ENCODE results near the gene SH3YL1. TPM values are rescaled to one million over a fixed set of nuclear protein-coding genes. Genes with fewer than 3 reads are reported as not detected.

The SH3YL1 gene
- total RNA-seq, 1 donor from 2014 or later = 27.3 TPM

DNA sequence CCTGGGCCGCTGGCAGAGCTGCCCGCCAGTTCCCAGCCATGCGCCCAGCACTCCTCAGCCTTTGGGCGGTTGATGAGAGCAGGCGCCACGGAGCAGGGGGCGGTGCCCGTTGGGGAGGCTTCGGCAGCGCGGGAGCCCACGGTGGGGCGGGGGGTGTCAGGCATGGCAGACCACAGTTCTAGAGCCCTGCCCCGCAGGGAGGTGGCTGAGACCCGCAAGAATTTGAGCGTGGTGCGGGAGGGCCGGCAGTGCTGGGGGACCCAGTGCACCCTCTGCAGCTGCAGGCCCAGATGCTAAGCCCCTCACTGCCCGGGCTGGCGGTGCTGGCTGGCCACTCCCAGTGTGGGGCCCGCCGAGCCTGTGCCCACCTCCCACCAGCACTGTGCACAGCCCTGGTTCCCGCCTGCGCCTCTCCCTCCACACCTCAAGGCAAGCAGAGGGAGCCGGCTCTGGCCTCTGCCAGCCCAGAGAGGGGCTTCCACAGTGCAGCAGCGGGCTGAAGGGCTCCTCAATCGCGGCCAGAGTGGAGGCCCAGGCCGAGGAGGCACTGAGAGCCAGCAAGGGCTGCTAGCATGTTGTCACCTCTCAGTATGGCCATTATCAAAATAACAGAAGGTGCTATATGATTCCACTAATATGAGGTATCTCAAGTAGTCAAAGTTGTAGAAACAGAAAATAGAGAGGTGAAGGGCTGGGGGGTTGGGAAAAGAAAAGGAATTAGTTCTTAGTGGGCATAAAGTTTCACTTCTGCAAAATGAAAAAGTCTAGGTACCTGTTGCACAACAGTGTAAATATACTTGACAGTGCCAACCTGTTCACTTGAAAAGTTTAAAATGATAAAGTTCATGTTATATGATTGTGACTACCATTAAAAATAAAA is 72.3 kb downstream of the SH3YL1 start:
- Histone ChIP-seq H3K36me3 (ENCODE audit: insufficient read depth, low read length) (no peaks in the 10 kb centered on the region), H3K9me3 (ENCODE audit: insufficient read depth, low read depth, low read length) (peaks cover 3% of the 10 kb centered on the region), H3K4me2 (ENCODE audit: low read length) (no peak overlapping the region), H3K27me3 (ENCODE audit: insufficient read depth, low read length) (no peaks in the 10 kb centered on the region), H2AFZ (ENCODE audit: low read depth, low read length) (no peak overlapping the region), H3K4me3 (ENCODE audit: insufficient read depth, low read depth, low read length) (no peak overlapping the region), H3K9ac (ENCODE audit: low read length) (no peak overlapping the region), H3K79me2 (ENCODE audit: insufficient read depth, low read length) (no peaks in the 10 kb centered on the region), H3K27ac (ENCODE audit: low read depth, low read length) (no peak overlapping the region), H4K20me1 (ENCODE audit: insufficient read depth, low read length) (no peaks in the 10 kb centered on the region), H3K4me1 (ENCODE audit: insufficient read depth, low read length) (no peaks in the 10 kb centered on the region)
- H3K9me3 Mint-ChIP-seq (ENCODE audit: unreplicated experiment) = peaks cover 8% of the 10 kb centered on the region
- FAIRE-seq (no peak), DNase-seq (ENCODE audit: low read depth) (no peak)
- H3K27ac Mint-ChIP-seq (ENCODE audit: unreplicated experiment) = no peak overlapping the region
- peaks cover 1% of the 10 kb centered on the region for H3K4me1 Mint-ChIP-seq (ENCODE audit: low read depth, unreplicated experiment)
- no peak overlapping the region for H3K4me3 Mint-ChIP-seq (ENCODE audit: unreplicated experiment)
- no peaks in the 10 kb centered on the region for H3K36me3 Mint-ChIP-seq (ENCODE audit: low read depth, unreplicated experiment)
- H3K27me3 Mint-ChIP-seq (ENCODE audit: low read depth, unreplicated experiment) = no peaks in the 10 kb centered on the region
- no peak for TF ChIP-seq EZH2 (IDR thresholded peaks at IDR 0.05; ENCODE audit: insufficient read depth, low read length)
- TF ChIP-seq, protein P1, sequence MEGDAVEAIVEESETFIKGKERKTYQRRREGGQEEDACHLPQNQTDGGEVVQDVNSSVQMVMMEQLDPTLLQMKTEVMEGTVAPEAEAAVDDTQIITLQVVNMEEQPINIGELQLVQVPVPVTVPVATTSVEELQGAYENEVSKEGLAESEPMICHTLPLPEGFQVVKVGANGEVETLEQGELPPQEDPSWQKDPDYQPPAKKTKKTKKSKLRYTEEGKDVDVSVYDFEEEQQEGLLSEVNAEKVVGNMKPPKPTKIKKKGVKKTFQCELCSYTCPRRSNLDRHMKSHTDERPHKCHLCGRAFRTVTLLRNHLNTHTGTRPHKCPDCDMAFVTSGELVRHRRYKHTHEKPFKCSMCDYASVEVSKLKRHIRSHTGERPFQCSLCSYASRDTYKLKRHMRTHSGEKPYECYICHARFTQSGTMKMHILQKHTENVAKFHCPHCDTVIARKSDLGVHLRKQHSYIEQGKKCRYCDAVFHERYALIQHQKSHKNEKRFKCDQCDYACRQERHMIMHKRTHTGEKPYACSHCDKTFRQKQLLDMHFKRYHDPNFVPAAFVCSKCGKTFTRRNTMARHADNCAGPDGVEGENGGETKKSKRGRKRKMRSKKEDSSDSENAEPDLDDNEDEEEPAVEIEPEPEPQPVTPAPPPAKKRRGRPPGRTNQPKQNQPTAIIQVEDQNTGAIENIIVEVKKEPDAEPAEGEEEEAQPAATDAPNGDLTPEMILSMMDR (IDR thresholded peaks at IDR 0.05; ENCODE audit: insufficient read depth, low read depth, low read length) = no peak

DNA sequence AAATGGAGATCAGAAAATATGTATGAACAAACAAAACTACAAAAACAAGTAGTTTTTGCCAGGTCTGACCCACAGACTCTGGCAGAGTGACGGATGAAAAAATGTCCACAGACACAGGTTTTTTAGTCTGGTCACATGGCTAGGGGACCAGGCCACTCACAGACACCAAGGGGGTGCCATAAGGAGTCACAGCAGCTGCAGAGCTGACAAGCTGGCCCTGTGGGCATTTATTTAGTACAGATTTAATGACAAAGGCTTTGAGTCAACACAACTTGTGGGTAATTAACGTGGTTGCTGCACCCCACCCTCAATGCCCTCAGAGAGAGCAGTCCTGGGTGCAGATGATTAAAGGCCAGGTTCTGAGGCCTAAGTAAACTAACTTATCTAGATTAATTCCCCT is 76.0 kb downstream of the SH3YL1 start:
- peaks cover 3% of the 10 kb centered on the region for H3K9me3 ChIP-seq (ENCODE audit: insufficient read depth, low read depth, low read length)
- H2AFZ ChIP-seq (ENCODE audit: low read depth, low read length) = no peak overlapping the region
- H3K27me3 ChIP-seq (ENCODE audit: insufficient read depth, low read length) = no peaks in the 10 kb centered on the region
- H3K79me2 ChIP-seq (ENCODE audit: insufficient read depth, low read length) = no peaks in the 10 kb centered on the region
- H3K27ac ChIP-seq (ENCODE audit: low read depth, low read length) = no peak overlapping the region
- H3K4me3 ChIP-seq (ENCODE audit: insufficient read depth, low read depth, low read length) = no peak overlapping the region
- no peak for FAIRE-seq
- Mint-ChIP-seq H3K4me1 (ENCODE audit: low read depth, unreplicated experiment) (no peaks in the 10 kb centered on the region), H3K27ac (ENCODE audit: unreplicated experiment) (no peak overlapping the region), H3K27me3 (ENCODE audit: low read depth, unreplicated experiment) (no peaks in the 10 kb centered on the region), H3K36me3 (ENCODE audit: low read depth, unreplicated experiment) (no peaks in the 10 kb centered on the region), H3K9me3 (ENCODE audit: unreplicated experiment) (peaks cover 14% of the 10 kb centered on the region), H3K4me3 (ENCODE audit: unreplicated experiment) (no peak overlapping the region)
- H3K36me3 ChIP-seq (ENCODE audit: insufficient read depth, low read length) = no peaks in the 10 kb centered on the region
- H4K20me1 ChIP-seq (ENCODE audit: insufficient read depth, low read length) = no peaks in the 10 kb centered on the region
- H3K9ac ChIP-seq (ENCODE audit: low read length) = no peak overlapping the region
- no peaks in the 10 kb centered on the region for H3K4me1 ChIP-seq (ENCODE audit: insufficient read depth, low read length)
- no peak for DNase-seq (ENCODE audit: low read depth)
- TF ChIP-seq EZH2 (IDR thresholded peaks at IDR 0.05; ENCODE audit: insufficient read depth, low read length) = no peak
- TF ChIP-seq, protein P1 (IDR thresholded peaks at IDR 0.05; ENCODE audit: insufficient read depth, low read depth, low read length) = no peak
- no peak overlapping the region for H3K4me2 ChIP-seq (ENCODE audit: low read length)

DNA sequence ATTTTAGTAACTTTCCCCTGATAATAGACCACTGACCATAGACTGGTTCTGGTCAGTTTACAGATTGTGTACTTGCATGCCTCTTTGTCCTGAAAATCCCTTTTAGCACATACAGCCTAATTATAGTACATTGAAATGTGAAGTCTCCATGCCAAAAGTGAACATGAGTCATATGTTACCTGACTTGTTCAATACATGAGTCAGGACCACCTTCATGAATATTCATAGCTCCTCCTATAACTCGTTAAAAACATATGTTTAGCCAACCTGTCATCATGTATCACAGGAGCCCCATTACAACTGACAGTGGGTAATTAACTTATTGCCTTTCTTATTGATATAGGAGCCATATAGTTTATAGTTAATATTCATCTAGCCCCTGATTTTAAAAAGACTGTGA is 78.6 kb downstream of the SH3YL1 start:
- Histone ChIP-seq H3K79me2 (ENCODE audit: insufficient read depth, low read length) (no peaks in the 10 kb centered on the region), H3K9ac (ENCODE audit: low read length) (no peak overlapping the region), H2AFZ (ENCODE audit: low read depth, low read length) (no peak overlapping the region), H3K4me2 (ENCODE audit: low read length) (no peak overlapping the region), H3K27ac (ENCODE audit: low read depth, low read length) (no peak overlapping the region), H3K4me1 (ENCODE audit: insufficient read depth, low read length) (no peaks in the 10 kb centered on the region), H3K9me3 (ENCODE audit: insufficient read depth, low read depth, low read length) (peaks cover 3% of the 10 kb centered on the region), H4K20me1 (ENCODE audit: insufficient read depth, low read length) (no peaks in the 10 kb centered on the region), H3K36me3 (ENCODE audit: insufficient read depth, low read length) (no peaks in the 10 kb centered on the region), H3K4me3 (ENCODE audit: insufficient read depth, low read depth, low read length) (no peak overlapping the region), H3K27me3 (ENCODE audit: insufficient read depth, low read length) (no peaks in the 10 kb centered on the region)
- Mint-ChIP-seq H3K4me1 (ENCODE audit: low read depth, unreplicated experiment) (no peaks in the 10 kb centered on the region), H3K4me3 (ENCODE audit: unreplicated experiment) (no peak overlapping the region), H3K9me3 (ENCODE audit: unreplicated experiment) (peaks cover 8% of the 10 kb centered on the region), H3K27me3 (ENCODE audit: low read depth, unreplicated experiment) (no peaks in the 10 kb centered on the region), H3K36me3 (ENCODE audit: low read depth, unreplicated experiment) (no peaks in the 10 kb centered on the region), H3K27ac (ENCODE audit: unreplicated experiment) (no peak overlapping the region)
- no peak for TF ChIP-seq EZH2 (IDR thresholded peaks at IDR 0.05; ENCODE audit: insufficient read depth, low read length)
- TF ChIP-seq, protein P1 (IDR thresholded peaks at IDR 0.05; ENCODE audit: insufficient read depth, low read depth, low read length) = no peak
- FAIRE-seq (no peak), DNase-seq (ENCODE audit: low read depth) (no peak)
